SK-N-MC (cell line): ENCODE measurements around the gene IL5RA.

ENCODE experiments used
- DNase-seq: peaks from one replicate; pipeline ENCODE4 v3.0.0-alpha.2; 2011; ENCODE audit warnings: low read depth, low spot score
- H3K27ac ChIP-seq: fragments of 200-600 bp; sonication (generic); 2 replicates; pipeline ENCODE4 v1.5.1; 2016; ENCODE audit warnings: mixed run types
- H3K36me3 ChIP-seq: fragments of 200-600 bp; sonication (generic); 2 replicates; pipeline ENCODE4 v1.6.1; 2017; ENCODE audit warnings: antibody characterized with exemption, low read length, mixed read lengths; ENCODE audit not compliant: insufficient read depth
- H3K4me3 ChIP-seq: fragments of 200-600 bp; sonication (generic); 2 replicates; pipeline ENCODE4 v1.5.1; 2016
- H3K9ac ChIP-seq: fragments of 200-600 bp; sonication (generic); 2 replicates; pipeline ENCODE4 v1.8.0; 2017; ENCODE audit warnings: mixed run types, mixed read lengths; ENCODE audit not compliant: insufficient read length
- H3K9me3 ChIP-seq: fragments of 200-600 bp; sonication (generic); 2 replicates; pipeline ENCODE4 v1.6.1; 2017; ENCODE audit warnings: low read depth, mild to moderate bottlenecking, antibody characterized with exemption, low read length, moderate library complexity, mixed read lengths
- EZH2 ChIP-seq: fragments of 200-600 bp; sonication (generic); IDR thresholded peaks from one replicate; pipeline ENCODE4 v1.6.1; 2017; ENCODE audit warnings: antibody characterized with exemption
- FOXP2 ChIP-seq: optimal IDR thresholded peaks from 2 replicates; pipeline ENCODE3; 2011; ENCODE audit warnings: mild to moderate bottlenecking, moderate library complexity; ENCODE audit not compliant: insufficient read depth; ENCODE audit errors: extremely low read length, control extremely low read depth
- POLR2AphosphoS5 ChIP-seq: IDR thresholded peaks from 2 replicates; pipeline ENCODE4 v1.6.1; 2012; ENCODE audit warnings: mild to moderate bottlenecking, low read depth, low read length, borderline replicate concordance

Gene IL5RA

DNA sequence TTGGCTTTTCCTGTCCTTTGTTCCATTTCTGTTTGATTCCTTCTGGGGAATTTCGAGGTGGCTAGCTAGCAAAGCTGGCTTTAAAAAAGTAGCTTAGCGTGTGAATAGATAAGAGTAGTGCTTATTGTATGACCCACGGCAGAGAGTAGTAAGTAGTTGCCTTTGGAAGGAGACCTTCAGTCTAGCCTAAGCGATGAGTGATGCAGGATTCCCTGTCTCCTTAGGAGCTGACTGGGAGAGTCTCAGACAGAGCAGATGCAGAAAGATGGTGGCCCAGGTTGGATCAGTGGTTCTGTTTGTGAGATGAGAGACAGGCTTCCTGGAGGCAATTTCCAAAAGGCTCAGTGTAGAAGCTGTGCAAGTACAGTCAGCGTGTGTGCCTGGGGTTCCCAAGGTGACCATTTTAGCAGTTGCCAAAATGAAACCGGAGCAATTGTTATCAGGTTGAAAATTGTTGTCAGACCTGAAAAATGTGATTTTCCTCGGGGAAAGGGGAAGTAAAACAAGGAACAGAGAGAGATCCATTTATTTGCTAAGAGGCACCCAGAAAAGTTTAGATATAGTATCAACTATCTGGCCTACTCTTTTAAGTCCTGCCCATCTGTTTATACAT lies 681 bp upstream of the IL5RA start:
- no peaks in the 10 kb centered on the region for H3K36me3 ChIP-seq
- TF ChIP-seq EZH2 (no peak), FOXP2 (no peak), POLR2AphosphoS5 (no peak)
- no peaks in the 10 kb centered on the region for H3K9me3 ChIP-seq
- no peak overlapping the region for H3K4me3 ChIP-seq
- no peak overlapping the region for H3K9ac ChIP-seq
- DNase-seq: no peak
- H3K27ac ChIP-seq: no peak overlapping the region

- TF ChIP-seq EZH2 (no peak), POLR2AphosphoS5 (no peak), FOXP2 (no peak)
- no peak overlapping the region for H3K27ac ChIP-seq
Observed at GRCh38 chr3:3109407-3110298, 521 bp downstream of the IL5RA start.

DNA sequence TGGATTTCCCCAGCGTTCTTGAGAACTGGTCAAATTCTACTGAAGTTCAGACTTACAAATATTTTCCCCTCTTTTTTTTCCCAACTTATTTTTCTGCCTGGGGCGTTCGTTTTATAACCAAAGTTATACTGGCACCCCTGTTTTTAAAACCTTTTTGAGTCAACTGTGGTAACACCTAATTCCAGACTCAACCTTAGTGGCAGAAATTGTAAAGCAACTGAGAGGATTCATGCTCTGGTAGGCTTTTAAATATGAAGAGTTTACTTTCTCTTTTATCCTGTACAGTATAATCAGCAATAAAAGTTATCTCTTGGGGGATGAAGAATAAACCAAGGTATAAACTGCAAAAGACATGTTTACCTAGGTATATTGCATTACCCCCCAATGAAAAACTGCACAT lies 2.3 kb downstream of the IL5RA start:
- DNase-seq: no peak
- no peak overlapping the region for H3K27ac ChIP-seq
- no peak overlapping the region for H3K4me3 ChIP-seq
- no peak for TF ChIP-seq POLR2AphosphoS5
- TF ChIP-seq EZH2: no peak
- no peak for TF ChIP-seq FOXP2
- no peak overlapping the region for H3K9ac ChIP-seq
- no peaks in the 10 kb centered on the region for H3K36me3 ChIP-seq
- H3K9me3 ChIP-seq: no peaks in the 10 kb centered on the region

More at GRCh38 chr3:3109407-3110298, 521 bp downstream of the IL5RA start:
- Histone ChIP-seq H3K9ac (no peak overlapping the region), H3K4me3 (no peak overlapping the region), H3K9me3 (no peaks in the 10 kb centered on the region), H3K36me3 (no peaks in the 10 kb centered on the region)
- DNase-seq: no peak

DNA sequence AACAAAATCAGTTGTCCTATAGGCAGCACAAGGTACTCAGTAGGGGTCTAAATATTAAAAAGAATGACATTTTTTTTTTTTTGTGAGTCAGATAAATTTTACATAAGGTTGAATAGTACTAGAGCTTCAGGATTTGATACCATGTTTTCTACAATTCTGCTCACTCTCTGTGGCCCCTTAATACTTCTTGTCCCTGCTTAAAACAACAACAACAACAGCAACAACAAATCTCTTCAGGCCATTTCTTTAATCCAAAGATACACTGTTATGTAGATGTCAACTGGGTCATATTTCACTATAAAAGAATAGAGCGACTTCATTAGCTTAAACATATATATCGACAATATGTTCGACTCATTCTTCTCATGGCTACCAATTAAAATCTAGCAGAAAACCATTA lies 3.0 kb downstream of the IL5RA start:
- no peaks in the 10 kb centered on the region for H3K9me3 ChIP-seq
- H3K9ac ChIP-seq: no peak overlapping the region
- DNase-seq: no peak
- no peak overlapping the region for H3K27ac ChIP-seq
- H3K36me3 ChIP-seq: no peaks in the 10 kb centered on the region
- TF ChIP-seq POLR2AphosphoS5 (no peak), FOXP2 (no peak), EZH2 (no peak)
- H3K4me3 ChIP-seq: no peak overlapping the region

GRCh38 chr3:3105815-3106214 lies 4.4 kb downstream of the IL5RA start:
- no peak for DNase-seq
- no peaks in the 10 kb centered on the region for H3K36me3 ChIP-seq
- H3K4me3 ChIP-seq: no peak overlapping the region
- no peaks in the 10 kb centered on the region for H3K9me3 ChIP-seq
- TF ChIP-seq EZH2 (no peak), POLR2AphosphoS5 (no peak), FOXP2 (no peak)
- no peak overlapping the region for H3K27ac ChIP-seq
- H3K9ac ChIP-seq: no peak overlapping the region

GRCh38 chr3:3105246-3105645 lies 4.9 kb downstream of the IL5RA start:
- Histone ChIP-seq H3K9ac (no peak overlapping the region), H3K27ac (no peak overlapping the region), H3K9me3 (no peaks in the 10 kb centered on the region), H3K4me3 (no peak overlapping the region), H3K36me3 (no peaks in the 10 kb centered on the region)
- TF ChIP-seq POLR2AphosphoS5: no peak
- no peak for DNase-seq

- TF ChIP-seq POLR2AphosphoS5: no peak
- no peak for TF ChIP-seq FOXP2
- TF ChIP-seq EZH2: no peak
- Histone ChIP-seq H3K9me3 (no peaks in the 10 kb centered on the region), H3K36me3 (no peaks in the 10 kb centered on the region), H3K4me3 (no peak overlapping the region), H3K9ac (no peak overlapping the region), H3K27ac (no peak overlapping the region)
- no peak for DNase-seq
Observed at GRCh38 chr3:3102751-3103150, 7.4 kb downstream of the IL5RA start.

DNA sequence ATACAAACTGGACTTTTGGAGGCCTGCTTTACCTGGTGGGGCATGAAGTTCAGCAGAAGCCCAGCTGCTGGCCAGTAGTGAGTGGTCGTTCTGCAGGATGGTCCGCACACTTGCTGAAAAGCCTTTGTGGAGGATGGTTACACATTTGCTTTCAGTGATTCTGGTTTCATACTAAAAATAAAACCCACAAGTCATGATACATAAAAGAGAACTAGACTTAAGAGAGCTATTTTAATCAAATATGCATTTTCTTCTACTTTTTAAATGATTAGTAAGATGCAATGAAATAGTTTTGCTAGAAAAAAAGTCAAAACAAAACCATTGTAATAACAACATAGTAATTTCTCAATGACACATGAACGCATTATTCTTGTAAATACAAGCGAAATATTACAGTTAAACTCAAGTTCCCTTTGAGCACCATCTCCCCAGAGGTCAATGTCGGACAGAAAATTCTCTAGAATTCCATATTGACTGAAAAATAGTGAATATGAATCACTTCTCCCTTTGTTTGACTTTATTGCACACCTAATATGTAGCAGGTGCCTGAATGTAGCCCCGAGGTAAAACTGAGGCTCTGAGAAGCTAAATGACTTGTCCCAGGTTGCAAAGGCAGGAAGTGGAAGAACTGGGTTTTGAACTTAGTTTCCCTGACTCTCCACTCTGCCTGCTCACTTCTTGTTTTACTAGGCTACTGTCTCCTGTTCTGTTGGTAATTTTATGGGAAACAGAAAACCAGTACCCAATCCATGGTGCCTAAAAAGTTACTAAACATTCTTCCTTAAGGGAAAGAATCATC lies 8.3 kb downstream of the IL5RA start:
- DNase-seq: no peak
- Histone ChIP-seq H3K4me3 (no peak overlapping the region), H3K9me3 (no peaks in the 10 kb centered on the region), H3K9ac (no peak overlapping the region), H3K36me3 (no peaks in the 10 kb centered on the region), H3K27ac (no peak overlapping the region)
- no peak for TF ChIP-seq EZH2
- no peak for TF ChIP-seq POLR2AphosphoS5
- TF ChIP-seq FOXP2: no peak
